SK-N-SH (cell line): ENCODE results near the gene SNAI1.

Experiments
- CTCF ChIP-seq: fragments of 200-600 bp; sonication (generic); IDR thresholded peaks from 2 replicates; pipeline ENCODE4 v1.6.1; 2017; ENCODE audit warnings: antibody characterized with exemption, mild to moderate bottlenecking, moderate library complexity
- EP300 ChIP-seq, 2 experiments: IDR thresholded peaks; 2 replicates each; pipeline versions ENCODE4 v1.4.0 to v1.6.1; 2012; ENCODE audit warnings: borderline replicate concordance in 1 of 2, low read depth in 1 of 2, low read length in 1 of 2
- FOXM1 ChIP-seq: IDR thresholded peaks from 2 replicates; pipeline ENCODE4 v1.4.0; 2012; ENCODE audit warnings: low read depth, mild to moderate bottlenecking
- GABPA ChIP-seq: IDR thresholded peaks from 2 replicates; pipeline ENCODE4 v1.4.0; 2012; ENCODE audit warnings: low read depth, mild to moderate bottlenecking
- IRF3 ChIP-seq: fragments of 150-350 bp; IDR thresholded peaks from 2 replicates; pipeline ENCODE4 v1.6.1; 2016; ENCODE audit warnings: mild to moderate bottlenecking, low read depth, low read length
- MAX ChIP-seq: IDR thresholded peaks from 2 replicates; pipeline ENCODE4 v1.4.0; 2012; ENCODE audit warnings: low read depth
- MXI1 ChIP-seq: IDR thresholded peaks from 2 replicates; pipeline ENCODE4 v1.6.1; 2012; ENCODE audit warnings: mild to moderate bottlenecking, low read depth, low read length, improper control_type of control experiment
- PBX3 ChIP-seq: IDR thresholded peaks from 2 replicates; pipeline ENCODE4; 2012
- REST ChIP-seq: IDR thresholded peaks from 2 replicates; pipeline ENCODE4 v1.6.1; 2012; ENCODE audit warnings: mild to moderate bottlenecking, low read depth, low read length, moderate library complexity
- RFX5 ChIP-seq: IDR thresholded peaks from 2 replicates; pipeline ENCODE4 v1.6.1; 2012; ENCODE audit warnings: mild to moderate bottlenecking, improper control_type of control experiment, low read length
- RXRA ChIP-seq: IDR thresholded peaks from 2 replicates; pipeline ENCODE4 v1.4.0; 2012; ENCODE audit warnings: low read depth, mild to moderate bottlenecking, borderline replicate concordance
- TAF1 ChIP-seq: IDR thresholded peaks from 2 replicates; pipeline ENCODE4 v1.6.1; 2012; ENCODE audit warnings: low read depth, mild to moderate bottlenecking, low read length, moderate library complexity, borderline replicate concordance
- USF2 ChIP-seq: fragments of 150-350 bp; IDR thresholded peaks from 2 replicates; pipeline ENCODE4 v1.6.1; 2017; ENCODE audit warnings: antibody characterized with exemption, low read length, low read depth, borderline replicate concordance
- ZBTB33 ChIP-seq: IDR thresholded peaks from 2 replicates; pipeline ENCODE4 v1.4.0; 2012; ENCODE audit warnings: low read depth, borderline replicate concordance

- TF ChIP-seq RFX5, result no peak
- no peak for TF ChIP-seq FOXM1
- TF ChIP-seq CTCF, result no peak
- TF ChIP-seq MAX, result no peak
- TF ChIP-seq TAF1, result no peak
- no peak for TF ChIP-seq REST
- TF ChIP-seq EP300 (IDR thresholded peaks at IDR 0.05; ENCODE audit: borderline replicate concordance in 1 of 2, low read depth in 1 of 2, low read length in 1 of 2), result no peak
- TF ChIP-seq USF2, result no peak
- no peak for TF ChIP-seq PBX3
- TF ChIP-seq GABPA, result no peak
- TF ChIP-seq RXRA, result no peak
- TF ChIP-seq MXI1, result no peak
- no peak for TF ChIP-seq IRF3
- no peak for TF ChIP-seq ZBTB33
Measured at GRCh38 chr20:49935746-49936152, 47.0 kb upstream of the SNAI1 start.
